ENCODE results near the gene PAQR4.
"Not testable (repeated sequence)": the region's sequence is repeated elsewhere in the genome, so short reads cannot be mapped to it uniquely, and the experiment has no call there.

PAQR4 gene

DNA sequence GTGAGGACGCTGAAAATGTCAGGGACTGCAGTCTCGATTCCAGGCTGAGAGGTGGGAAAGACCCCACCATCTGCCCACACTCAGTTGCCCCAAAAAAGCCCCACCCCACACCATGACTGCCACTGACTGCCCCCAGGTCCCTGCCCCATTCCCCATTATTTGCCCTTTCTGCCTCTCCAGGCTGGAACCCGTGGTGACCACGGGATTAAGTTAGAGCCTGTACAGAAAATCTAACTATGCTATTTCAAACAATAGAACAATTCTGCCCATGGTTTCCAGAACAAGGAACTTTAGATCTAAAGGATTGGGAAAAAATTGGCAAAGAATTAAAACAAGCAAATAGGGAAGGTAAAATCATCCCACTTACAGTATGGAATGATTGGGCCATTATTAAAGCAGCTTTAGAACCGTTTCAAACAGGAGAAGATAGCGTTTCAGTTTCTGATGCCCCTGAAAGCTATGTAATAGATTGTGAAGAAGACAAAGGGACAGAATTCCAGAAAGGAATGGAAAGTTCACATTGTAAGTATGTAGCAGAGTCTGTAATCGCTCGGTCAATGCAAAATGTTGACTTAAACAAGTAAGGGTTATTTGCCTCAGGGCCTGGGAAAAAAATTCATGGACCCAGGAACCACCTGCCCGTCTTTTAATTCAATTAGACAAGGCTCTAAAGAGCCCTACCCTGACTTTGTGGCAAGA, 43.0 kb upstream of the PAQR4 start:
- ATAC-seq (ENCODE audit: low read depth) (no peak), DNase-seq (ENCODE audit: low spot score) (no peak)
- H3K27me3 ChIP-seq (ENCODE audit: insufficient read depth, poor library complexity, severe bottlenecking), result no peaks in the 10 kb centered on the region
- no peaks in the 10 kb centered on the region for H3K9me3 ChIP-seq (ENCODE audit: severe bottlenecking)
- TF ChIP-seq CTCF (IDR thresholded peaks at IDR 0.05; ENCODE audit: poor library complexity, severe bottlenecking), result no peak
- peaks cover 35% of the 10 kb centered on the region for H3K36me3 ChIP-seq (ENCODE audit: low read depth)
- no peak overlapping the region for H3K27ac ChIP-seq (ENCODE audit: poor library complexity, severe bottlenecking)
- H3K4me3 ChIP-seq (ENCODE audit: severe bottlenecking), result no peak overlapping the region
- H3K4me1 ChIP-seq (ENCODE audit: insufficient read depth, poor library complexity, severe bottlenecking), result peaks cover 6% of the 10 kb centered on the region

GRCh38 chr16:2926650-2926999, 42.5 kb upstream of the PAQR4 start:
- H3K4me1 ChIP-seq (ENCODE audit: insufficient read depth, poor library complexity, severe bottlenecking), result peaks cover 6% of the 10 kb centered on the region
- H3K27ac ChIP-seq (ENCODE audit: poor library complexity, severe bottlenecking), result no peak overlapping the region
- ATAC-seq (ENCODE audit: low read depth) (no peak; the same call in 2 of the 3 replicates), DNase-seq (ENCODE audit: low spot score) (no peak)
- no peak overlapping the region for H3K4me3 ChIP-seq (ENCODE audit: severe bottlenecking)
- no peaks in the 10 kb centered on the region for H3K27me3 ChIP-seq (ENCODE audit: insufficient read depth, poor library complexity, severe bottlenecking)
- no peaks in the 10 kb centered on the region for H3K9me3 ChIP-seq (ENCODE audit: severe bottlenecking)
- TF ChIP-seq CTCF (IDR thresholded peaks at IDR 0.05; ENCODE audit: poor library complexity, severe bottlenecking), result no peak
- peaks cover 34% of the 10 kb centered on the region for H3K36me3 ChIP-seq (ENCODE audit: low read depth)

DNA sequence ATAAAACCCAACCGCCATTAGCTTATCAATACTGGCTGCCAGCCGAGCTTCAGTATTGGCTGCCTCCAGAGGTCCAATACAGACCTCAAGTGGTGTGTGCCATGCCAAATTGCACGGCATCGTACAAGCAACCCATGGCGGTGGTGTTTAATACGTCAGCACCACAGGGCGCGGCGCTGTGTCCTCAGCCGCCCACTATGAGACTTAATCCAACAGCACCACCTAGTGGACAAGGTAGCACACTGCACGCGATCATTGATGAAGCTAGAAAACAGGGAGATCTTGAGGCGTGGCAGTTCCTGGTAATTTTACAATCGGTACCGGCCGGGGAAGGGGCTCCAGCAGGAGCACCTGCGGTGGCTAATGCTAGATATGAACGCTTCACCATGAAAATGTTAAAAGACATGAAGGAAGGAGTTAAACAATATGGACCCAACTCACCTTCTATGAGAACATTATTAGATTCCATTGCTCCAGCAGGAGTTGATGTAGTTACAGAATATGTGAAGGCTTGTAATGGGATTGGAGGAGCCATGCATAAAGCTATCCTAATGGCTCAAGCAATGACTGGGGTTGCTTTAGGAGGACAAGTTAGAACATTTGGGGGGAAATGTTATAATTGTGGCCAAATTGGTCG, 42.0 kb upstream of the PAQR4 start:
- peak; percentile 79 for ATAC-seq (ENCODE audit: low read depth)
- no peak for DNase-seq (ENCODE audit: low spot score)
- Histone ChIP-seq H3K9me3 (ENCODE audit: severe bottlenecking) (no peaks in the 10 kb centered on the region), H3K4me1 (ENCODE audit: insufficient read depth, poor library complexity, severe bottlenecking) (peaks cover 6% of the 10 kb centered on the region), H3K36me3 (ENCODE audit: low read depth) (peaks cover 31% of the 10 kb centered on the region), H3K4me3 (ENCODE audit: severe bottlenecking) (no peak overlapping the region), H3K27ac (ENCODE audit: poor library complexity, severe bottlenecking) (no peak overlapping the region), H3K27me3 (ENCODE audit: insufficient read depth, poor library complexity, severe bottlenecking) (no peaks in the 10 kb centered on the region)
- TF ChIP-seq CTCF (IDR thresholded peaks at IDR 0.05; ENCODE audit: poor library complexity, severe bottlenecking), result peak; percentile 97

- H3K4me1 ChIP-seq (ENCODE audit: insufficient read depth, poor library complexity, severe bottlenecking); H3K27me3 ChIP-seq (ENCODE audit: insufficient read depth, poor library complexity, severe bottlenecking); DNase-seq (ENCODE audit: low spot score); H3K4me3 ChIP-seq (ENCODE audit: severe bottlenecking); H3K27ac ChIP-seq (ENCODE audit: poor library complexity, severe bottlenecking); ATAC-seq (ENCODE audit: low read depth); H3K9me3 ChIP-seq (ENCODE audit: severe bottlenecking): not testable (repeated sequence)
- peaks cover 24% of the 10 kb centered on the region for H3K36me3 ChIP-seq (ENCODE audit: low read depth)
These were observed 41.0 kb upstream of the PAQR4 start for GRCh38 chr16:2928151-2928550.

DNA sequence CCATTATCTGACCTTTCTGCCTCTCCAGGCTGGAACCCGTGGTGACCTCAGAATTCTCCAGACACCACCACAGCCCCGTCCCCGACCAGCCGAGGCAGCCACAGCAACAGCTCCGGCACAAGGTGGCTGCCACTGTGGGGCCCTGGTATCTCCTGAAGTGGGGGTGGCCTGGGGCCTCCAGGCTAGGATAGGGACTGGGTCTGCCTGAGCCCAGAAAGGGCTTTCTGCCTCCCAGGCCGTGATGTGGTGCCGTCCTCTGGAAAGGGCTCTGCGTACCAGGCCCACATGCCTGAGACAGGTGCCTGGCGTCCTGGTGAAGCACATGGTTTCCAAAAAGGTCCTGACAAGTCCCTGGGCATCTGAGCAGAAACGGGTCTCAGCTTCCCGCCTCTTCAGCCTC, 40.4 kb upstream of the PAQR4 start:
- ATAC-seq (ENCODE audit: low read depth) (no peak), DNase-seq (ENCODE audit: low spot score) (no peak)
- Histone ChIP-seq H3K27ac (ENCODE audit: poor library complexity, severe bottlenecking) (no peak overlapping the region), H3K27me3 (ENCODE audit: insufficient read depth, poor library complexity, severe bottlenecking) (no peaks in the 10 kb centered on the region), H3K4me1 (ENCODE audit: insufficient read depth, poor library complexity, severe bottlenecking) (peaks cover 6% of the 10 kb centered on the region), H3K9me3 (ENCODE audit: severe bottlenecking) (no peaks in the 10 kb centered on the region), H3K36me3 (ENCODE audit: low read depth) (peaks cover 19% of the 10 kb centered on the region), H3K4me3 (ENCODE audit: severe bottlenecking) (no peak overlapping the region)
- no peak for TF ChIP-seq CTCF (IDR thresholded peaks at IDR 0.05; ENCODE audit: poor library complexity, severe bottlenecking)
